Stomach (tissue), 4 donors: ENCODE measurements around the gene GCHFR.

Source experiments
- CTCF ChIP-seq, 7 experiments: fragments of 450-650 bp in 4 of 7; fragments of 200-600 bp in 3 of 7; sonication (generic) in 3 of 7; IDR thresholded peaks; one replicate each; pipeline ENCODE4 v1.5.1; 2016 to 2019; ENCODE audit warnings: antibody characterized with exemption in 7 of 7, control low read depth in 2 of 7, mild to moderate bottlenecking in 1 of 7
- EP300 ChIP-seq: sonication (generic); formaldehyde crosslinking; IDR thresholded peaks from one replicate; pipeline ENCODE4 v1.6.1; 2017; ENCODE audit warnings: antibody characterized with exemption
- POLR2AphosphoS5 ChIP-seq, 3 donors: sonication (generic); formaldehyde crosslinking; IDR thresholded peaks; one replicate each; pipeline ENCODE4 v1.6.1; 2016; ENCODE audit warnings: antibody characterized with exemption in 3 of 3

DNA sequence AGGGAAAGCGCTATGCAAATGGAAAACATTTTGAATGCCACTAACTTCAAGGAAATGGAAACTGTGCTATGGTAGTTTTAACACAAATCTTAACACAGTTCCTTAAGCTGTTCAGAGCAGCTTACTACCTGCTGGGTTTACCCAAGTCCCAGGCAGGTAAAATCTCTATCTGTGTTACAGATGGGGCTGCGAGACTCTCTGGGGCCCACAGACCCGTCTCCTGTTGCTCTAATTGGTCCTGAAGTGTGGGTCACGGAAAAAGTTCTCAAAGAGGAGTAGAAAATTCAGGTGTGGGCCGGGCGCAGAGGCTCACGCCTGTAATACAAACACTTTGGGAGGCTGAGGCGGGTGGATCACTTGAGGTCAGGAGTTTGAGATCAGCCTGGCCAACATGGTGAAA is 26.1 kb downstream of the GCHFR start:
- TF ChIP-seq CTCF (IDR thresholded peaks at IDR 0.05) = no peak
- TF ChIP-seq POLR2AphosphoS5 (IDR thresholded peaks at IDR 0.05) = no peak
- TF ChIP-seq EP300 = no peak
